ENCODE results near the gene MEG3.

Gene MEG3

GRCh38 chr14:100834082-100834793 is 8.3 kb downstream of the MEG3 start:
- DNase-seq: no peak

- DNase-seq: no peak
These were observed 9.1 kb downstream of the MEG3 start for GRCh38 chr14:100834794-100835547.

GRCh38 chr14:100835548-100836310 is 9.8 kb downstream of the MEG3 start:
- DNase-seq: no peak

- no peak for DNase-seq
These were observed 10.4 kb downstream of the MEG3 start for GRCh38 chr14:100836311-100836805.

GRCh38 chr14:100836941-100837804 is 11.3 kb downstream of the MEG3 start:
- DNase-seq: no peak

GRCh38 chr14:100837805-100838350 is 12.0 kb downstream of the MEG3 start:
- no peak for DNase-seq

GRCh38 chr14:100838493-100839314 is 12.8 kb downstream of the MEG3 start:
- no peak for DNase-seq

- DNase-seq: no peak
These were observed 13.3 kb downstream of the MEG3 start for GRCh38 chr14:100839315-100839585.

GRCh38 chr14:100839681-100840111 is 13.8 kb downstream of the MEG3 start:
- no peak for DNase-seq

- no peak for DNase-seq
These were observed 14.6 kb downstream of the MEG3 start for GRCh38 chr14:100840286-100841065.

- DNase-seq: no peak
These were observed 15.3 kb downstream of the MEG3 start for GRCh38 chr14:100841066-100841760.

GRCh38 chr14:100841761-100842403 is 16.0 kb downstream of the MEG3 start:
- no peak for DNase-seq

- no peak for DNase-seq
These were observed 16.9 kb downstream of the MEG3 start for GRCh38 chr14:100842799-100843198.

- no peak for DNase-seq
These were observed 18.1 kb downstream of the MEG3 start for GRCh38 chr14:100844082-100844408.

- DNase-seq: no peak
These were observed 18.5 kb downstream of the MEG3 start for GRCh38 chr14:100844421-100844820.

- DNase-seq: no peak
These were observed 18.9 kb downstream of the MEG3 start for GRCh38 chr14:100844846-100845245.

- DNase-seq: no peak
These were observed 19.4 kb downstream of the MEG3 start for GRCh38 chr14:100845341-100845740.

- DNase-seq: no peak
These were observed 20.5 kb downstream of the MEG3 start for GRCh38 chr14:100846309-100846859.

- no peak for DNase-seq
These were observed 23.3 kb downstream of the MEG3 start for GRCh38 chr14:100849115-100849781.

Data from SIG-M5 (cell line).